ENCODE measurements around the gene MYO5B. TPM values are rescaled to one million over a fixed set of nuclear protein-coding genes. Genes with fewer than 3 reads are reported as not detected.

MYO5B gene
- total and polyA plus RNA-seq, 2 experiments from 2014 or later: 20.3 to 41.9 TPM

DNA sequence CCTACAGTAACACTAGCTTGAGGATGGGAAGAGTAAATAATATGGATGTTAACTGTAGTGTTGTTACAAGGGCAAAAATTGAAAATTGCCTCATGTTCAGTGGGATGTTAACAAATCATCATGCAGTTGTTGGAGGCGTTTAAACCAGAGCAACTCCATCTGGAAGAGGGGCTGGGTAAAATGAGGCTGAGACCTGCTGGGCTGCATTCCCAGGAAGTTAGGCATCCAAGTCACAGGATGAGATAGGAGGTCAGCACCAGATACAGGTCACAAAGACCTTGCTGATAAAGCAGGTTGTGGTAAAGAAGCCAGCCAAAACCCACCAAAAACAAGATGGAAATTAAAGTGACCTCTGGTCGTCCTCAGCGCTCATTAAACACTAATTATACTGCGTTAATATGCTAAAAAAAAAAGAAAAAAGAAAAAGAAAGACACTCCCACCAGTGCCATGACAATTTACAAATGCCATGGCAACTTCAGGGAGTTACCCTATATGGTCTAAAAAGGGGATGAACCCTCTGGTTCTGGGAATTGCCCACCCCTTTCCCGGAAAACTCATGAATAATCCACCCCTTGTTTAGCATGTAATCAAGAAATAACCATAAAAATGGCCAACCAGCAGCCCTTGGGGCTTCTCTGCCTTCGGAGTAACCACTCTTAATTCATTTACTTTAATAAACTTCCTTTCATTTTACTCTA lies 101.4 kb downstream of the MYO5B start:
- no peak overlapping the region for H3K27ac ChIP-seq
- TF ChIP-seq, protein P1, sequence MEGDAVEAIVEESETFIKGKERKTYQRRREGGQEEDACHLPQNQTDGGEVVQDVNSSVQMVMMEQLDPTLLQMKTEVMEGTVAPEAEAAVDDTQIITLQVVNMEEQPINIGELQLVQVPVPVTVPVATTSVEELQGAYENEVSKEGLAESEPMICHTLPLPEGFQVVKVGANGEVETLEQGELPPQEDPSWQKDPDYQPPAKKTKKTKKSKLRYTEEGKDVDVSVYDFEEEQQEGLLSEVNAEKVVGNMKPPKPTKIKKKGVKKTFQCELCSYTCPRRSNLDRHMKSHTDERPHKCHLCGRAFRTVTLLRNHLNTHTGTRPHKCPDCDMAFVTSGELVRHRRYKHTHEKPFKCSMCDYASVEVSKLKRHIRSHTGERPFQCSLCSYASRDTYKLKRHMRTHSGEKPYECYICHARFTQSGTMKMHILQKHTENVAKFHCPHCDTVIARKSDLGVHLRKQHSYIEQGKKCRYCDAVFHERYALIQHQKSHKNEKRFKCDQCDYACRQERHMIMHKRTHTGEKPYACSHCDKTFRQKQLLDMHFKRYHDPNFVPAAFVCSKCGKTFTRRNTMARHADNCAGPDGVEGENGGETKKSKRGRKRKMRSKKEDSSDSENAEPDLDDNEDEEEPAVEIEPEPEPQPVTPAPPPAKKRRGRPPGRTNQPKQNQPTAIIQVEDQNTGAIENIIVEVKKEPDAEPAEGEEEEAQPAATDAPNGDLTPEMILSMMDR (IDR thresholded peaks at IDR 0.05; ENCODE audit: poor library complexity): no peak
- TF ChIP-seq EZH2phosphoT487 (IDR thresholded peaks at IDR 0.05; ENCODE audit: low read depth, severe bottlenecking, unreplicated experiment) (no peak), EZH2 (IDR thresholded peaks at IDR 0.05; ENCODE audit: borderline replicate concordance) (no peak)
- H3K4me3 ChIP-seq: no peak overlapping the region
- H3K9me2 ChIP-seq (replicated peaks; ENCODE audit: insufficient read depth): no peaks in the 10 kb centered on the region
- H3K36me3 ChIP-seq (replicated peaks; ENCODE audit: insufficient read depth, low read depth): no peaks in the 10 kb centered on the region
- H3K4me2 ChIP-seq: no peak overlapping the region
- no peak for DNase-seq (ENCODE audit: low spot score)
- peaks cover 23% of the 10 kb centered on the region for H3K79me2 ChIP-seq
- H4K20me1 ChIP-seq (ENCODE audit: insufficient read depth, poor library complexity, severe bottlenecking): no peaks in the 10 kb centered on the region
- H3K27me3 ChIP-seq: no peaks in the 10 kb centered on the region
- 76% methylated on average over 6 of the region's 6 CpGs for WGBS (ENCODE audit: low lambda C conversion rate, missing lambda C conversion rate)
- no peaks in the 10 kb centered on the region for H3K9me3 ChIP-seq (ENCODE audit: low read depth)
- no peak overlapping the region for H2AFZ ChIP-seq
- H3K4me1 ChIP-seq (ENCODE audit: insufficient read depth): peaks cover 20% of the 10 kb centered on the region

- Histone ChIP-seq H2AFZ (no peak overlapping the region), H4K20me1 (ENCODE audit: insufficient read depth, poor library complexity, severe bottlenecking) (no peaks in the 10 kb centered on the region), H3K4me3 (no peak overlapping the region), H3K9me2 (replicated peaks; ENCODE audit: insufficient read depth) (no peaks in the 10 kb centered on the region), H3K36me3 (replicated peaks; ENCODE audit: insufficient read depth, low read depth) (no peaks in the 10 kb centered on the region), H3K4me2 (no peak overlapping the region), H3K9me3 (ENCODE audit: low read depth) (no peaks in the 10 kb centered on the region), H3K79me2 (peaks cover 20% of the 10 kb centered on the region), H3K27ac (peak overlapping the region; percentile 22), H3K4me1 (ENCODE audit: insufficient read depth) (peaks cover 20% of the 10 kb centered on the region), H3K27me3 (no peaks in the 10 kb centered on the region)
- TF ChIP-seq EZH2 (IDR thresholded peaks at IDR 0.05; ENCODE audit: borderline replicate concordance) (no peak), EZH2phosphoT487 (IDR thresholded peaks at IDR 0.05; ENCODE audit: low read depth, severe bottlenecking, unreplicated experiment) (no peak)
- TF ChIP-seq, protein P1 (IDR thresholded peaks at IDR 0.05; ENCODE audit: poor library complexity): no peak
- no peak for DNase-seq (ENCODE audit: low spot score)
- WGBS (ENCODE audit: low lambda C conversion rate, missing lambda C conversion rate): 34% methylated on average over 3 of the region's 3 CpGs
These were observed 102.6 kb downstream of the MYO5B start for GRCh38 chr18:50092245-50092805.

- peaks cover 20% of the 10 kb centered on the region for H3K4me1 ChIP-seq (ENCODE audit: insufficient read depth)
- WGBS (ENCODE audit: low lambda C conversion rate, missing lambda C conversion rate): 83% methylated on average over 2 of the region's 2 CpGs
- no peaks in the 10 kb centered on the region for H3K27me3 ChIP-seq
- H2AFZ ChIP-seq: no peak overlapping the region
- no peaks in the 10 kb centered on the region for H3K9me3 ChIP-seq (ENCODE audit: low read depth)
- TF ChIP-seq EZH2 (IDR thresholded peaks at IDR 0.05; ENCODE audit: borderline replicate concordance) (no peak), EZH2phosphoT487 (IDR thresholded peaks at IDR 0.05; ENCODE audit: low read depth, severe bottlenecking, unreplicated experiment) (no peak)
- TF ChIP-seq, protein P1 (IDR thresholded peaks at IDR 0.05; ENCODE audit: poor library complexity): no peak
- H3K9me2 ChIP-seq (replicated peaks; ENCODE audit: insufficient read depth): no peaks in the 10 kb centered on the region
- H3K79me2 ChIP-seq: peaks cover 18% of the 10 kb centered on the region
- H3K4me2 ChIP-seq: no peak overlapping the region
- no peaks in the 10 kb centered on the region for H3K36me3 ChIP-seq (replicated peaks; ENCODE audit: insufficient read depth, low read depth)
- H3K27ac ChIP-seq: peak overlapping the region; percentile 22
- no peak overlapping the region for H3K4me3 ChIP-seq
- no peak for DNase-seq (ENCODE audit: low spot score)
- H4K20me1 ChIP-seq (ENCODE audit: insufficient read depth, poor library complexity, severe bottlenecking): no peaks in the 10 kb centered on the region
These were observed 103.3 kb downstream of the MYO5B start for GRCh38 chr18:50091509-50092244.

Measured in hepatocyte (in vitro differentiated cells).